Measurements from ENCODE around the gene TOM1.

TOM1 gene
- total RNA-seq = 55.5 to 106 (median 85.2) reads per million in 18 experiments

DNA sequence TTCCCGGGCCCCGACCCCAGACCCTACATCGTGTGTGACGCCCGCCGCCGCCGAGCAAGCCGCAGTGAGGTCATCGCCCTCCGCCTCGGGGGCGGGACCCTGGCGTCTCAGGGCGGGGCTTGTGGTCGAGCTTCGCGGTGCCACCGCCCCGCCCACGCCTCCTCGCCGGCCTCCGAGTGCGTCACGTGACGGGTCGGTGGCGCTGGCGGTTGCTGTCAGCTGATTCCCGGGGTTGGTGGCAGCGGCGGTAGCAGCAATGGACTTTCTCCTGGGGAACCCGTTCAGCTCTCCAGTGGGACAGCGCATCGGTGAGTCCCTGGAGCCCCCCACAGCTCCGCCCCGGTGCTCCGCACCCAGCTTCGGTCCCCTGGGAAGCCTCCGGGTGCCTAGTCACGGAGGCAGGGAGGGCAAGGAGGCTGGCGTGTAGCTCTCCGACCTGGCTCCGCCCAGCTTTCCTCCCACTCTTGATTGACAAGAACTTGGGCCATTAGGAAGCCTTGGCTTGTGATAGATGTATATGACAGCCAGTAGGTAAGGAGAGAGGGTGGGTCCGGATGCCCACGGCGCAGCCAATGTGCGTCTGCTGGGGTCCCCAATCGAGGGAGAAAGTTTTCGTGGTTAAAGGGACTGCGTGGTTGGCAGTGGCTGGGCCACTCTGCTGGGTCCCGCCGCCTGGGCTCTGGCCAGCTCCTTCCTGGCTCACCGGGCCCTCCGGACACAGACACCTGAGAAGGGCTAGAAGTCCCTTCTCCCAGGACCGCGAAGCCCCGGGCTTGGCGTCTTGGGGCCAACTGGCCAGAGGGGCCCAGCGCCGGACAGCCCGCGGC is at the start of gene TOM1:
TSS of gene TOM1 (plus strand) at position 222 of the 827 bp plus-strand sequence. CDS start at position 257, 35 bp downstream.
- peak; percentile 97 to 99 for DNase-seq

DNA sequence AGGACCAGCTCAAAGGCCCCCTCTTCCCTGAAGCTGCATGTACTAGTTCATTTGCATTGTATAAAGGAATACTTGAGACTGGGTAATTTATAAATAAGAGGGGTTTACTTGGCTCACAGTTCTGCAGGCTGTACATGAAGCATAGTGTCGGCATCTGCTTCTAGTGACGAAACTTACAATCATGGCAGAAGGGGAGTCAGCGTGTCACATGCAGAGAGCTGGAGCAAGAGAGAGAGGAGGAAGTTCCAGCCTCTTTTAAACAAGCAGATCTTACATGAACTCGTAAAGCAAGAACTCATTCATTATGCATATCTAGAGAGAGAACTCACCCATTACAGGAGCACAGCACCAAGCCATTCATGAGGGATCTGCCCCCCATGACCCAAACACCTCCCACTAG is 49.5 kb upstream of the TOM1 start:
- peak; percentile 35 to 60 for DNase-seq

DNA sequence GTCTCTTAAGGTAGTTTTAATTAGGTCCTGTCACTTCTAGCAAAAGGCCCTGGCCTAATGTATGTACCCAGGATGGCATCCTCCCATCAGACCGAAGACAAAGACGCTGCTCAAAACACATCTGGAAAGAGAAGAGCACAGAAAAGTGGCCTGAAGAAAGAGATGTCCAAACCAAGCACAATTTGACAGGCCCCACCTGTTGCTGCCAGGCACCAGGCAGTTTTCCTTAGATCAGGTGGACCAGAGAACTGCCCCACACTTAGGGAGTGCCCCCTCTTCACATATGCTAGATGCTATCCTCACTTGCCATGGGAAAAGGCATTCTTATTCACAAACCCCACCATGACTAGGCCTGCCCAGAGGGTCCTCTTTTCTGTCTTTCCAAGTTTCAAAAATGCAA is 45.7 kb upstream of the TOM1 start:
- DNase-seq = no peak

DNA sequence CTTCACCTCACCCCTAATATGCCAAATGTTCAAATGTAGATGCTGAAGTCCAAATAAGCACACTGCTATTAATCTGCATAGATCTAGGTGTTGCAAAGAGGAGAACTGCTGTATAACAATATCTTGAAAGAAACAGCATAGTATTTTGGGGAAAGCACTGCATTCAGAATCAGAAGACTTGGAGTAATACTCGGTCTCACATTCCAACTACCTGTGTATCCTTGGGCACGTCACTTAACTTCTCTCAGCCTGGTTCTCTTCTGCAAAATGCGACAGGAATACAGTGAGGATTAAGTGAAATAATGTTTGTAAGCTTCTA is 42.7 kb upstream of the TOM1 start:
- DNase-seq = no peak

DNA sequence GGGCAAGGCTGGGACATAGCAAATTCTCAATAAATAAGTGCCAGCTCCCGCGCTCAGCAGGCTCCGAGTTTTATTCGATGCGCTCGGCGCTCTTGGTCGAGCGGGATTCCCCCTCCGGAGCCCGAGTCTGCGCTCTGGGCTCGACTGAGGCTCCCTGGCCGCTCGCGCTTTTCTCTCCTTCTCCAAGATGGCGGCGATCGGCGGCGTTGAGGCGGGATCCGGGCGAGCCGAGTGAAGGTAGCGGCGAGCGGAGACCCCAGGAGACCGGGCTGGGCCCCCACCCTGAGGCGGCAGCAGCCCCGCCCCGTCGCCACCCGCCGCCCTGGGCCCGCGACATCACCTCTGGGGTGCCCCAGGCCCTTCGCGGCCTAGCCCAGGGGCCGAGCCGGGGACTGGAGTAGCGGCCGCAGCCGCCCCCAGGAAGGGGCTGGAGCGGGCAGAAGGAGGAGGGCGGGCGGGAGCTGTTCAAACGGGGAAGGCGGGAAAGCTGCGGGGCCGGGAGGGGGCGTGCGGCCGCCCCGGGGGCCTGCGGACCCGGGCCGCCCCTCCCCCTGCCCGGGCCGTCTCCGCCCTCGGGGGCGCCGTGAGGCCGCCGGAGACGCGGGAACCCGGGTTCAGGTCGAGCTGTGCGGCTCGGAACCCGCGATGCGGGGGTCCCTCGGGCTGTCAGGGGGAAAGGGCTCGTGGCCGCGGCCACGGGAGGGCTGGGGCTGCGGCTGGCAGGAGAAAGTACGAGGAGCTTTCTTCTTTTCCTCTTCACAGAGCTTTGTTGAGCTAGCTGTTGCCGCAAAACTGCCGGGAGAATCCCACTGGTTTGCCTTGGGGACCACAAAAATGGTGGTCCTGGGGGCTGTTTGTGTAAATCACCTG is 42.1 kb upstream of the TOM1 start, which contains the start of gene HMGXB4:
TSS of gene HMGXB4 (plus strand) at position 173 of the 870 bp plus-strand sequence. CDS start 4,898 bp downstream, outside the sequence.
- peak; percentile 83 to 87 for DNase-seq

DNA sequence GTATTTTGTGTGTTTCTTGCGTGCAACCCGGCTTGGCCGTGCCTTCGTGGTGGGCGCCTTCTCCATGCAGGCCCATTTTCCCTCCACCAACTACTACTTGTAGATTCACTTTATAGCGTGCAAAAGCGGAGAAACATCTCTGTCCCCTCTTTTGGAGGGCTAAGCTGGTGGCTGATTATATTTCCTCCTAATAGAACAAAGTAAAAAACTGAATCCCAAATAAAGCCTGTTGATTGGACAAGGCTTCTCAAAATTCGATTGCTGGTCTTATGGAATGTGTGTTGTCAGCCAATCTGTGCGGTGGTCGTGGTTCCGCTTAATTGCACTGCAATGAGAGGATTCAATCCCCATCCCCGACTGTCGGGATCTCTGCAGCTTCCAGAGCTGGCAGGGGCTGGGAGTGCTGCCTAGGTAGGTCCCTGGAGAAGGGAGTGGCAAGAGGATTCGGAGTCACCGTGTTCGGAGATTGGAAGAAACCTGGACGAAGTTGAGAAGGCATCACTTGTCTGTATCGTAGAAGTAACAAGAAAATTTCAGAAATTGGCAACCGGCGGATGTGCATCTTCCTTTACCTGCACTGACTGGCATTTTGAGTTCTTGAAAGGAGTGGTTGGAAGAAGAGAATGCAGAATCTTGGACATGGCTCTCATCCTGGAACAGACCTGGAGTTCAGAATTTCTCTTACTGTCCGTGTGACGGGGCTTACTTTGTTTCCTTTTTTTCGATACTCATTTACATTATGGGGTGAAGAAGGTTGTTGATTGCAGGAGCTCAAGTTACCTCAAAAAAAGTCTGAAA is 41.3 kb upstream of the TOM1 start:
- DNase-seq = no peak

DNA sequence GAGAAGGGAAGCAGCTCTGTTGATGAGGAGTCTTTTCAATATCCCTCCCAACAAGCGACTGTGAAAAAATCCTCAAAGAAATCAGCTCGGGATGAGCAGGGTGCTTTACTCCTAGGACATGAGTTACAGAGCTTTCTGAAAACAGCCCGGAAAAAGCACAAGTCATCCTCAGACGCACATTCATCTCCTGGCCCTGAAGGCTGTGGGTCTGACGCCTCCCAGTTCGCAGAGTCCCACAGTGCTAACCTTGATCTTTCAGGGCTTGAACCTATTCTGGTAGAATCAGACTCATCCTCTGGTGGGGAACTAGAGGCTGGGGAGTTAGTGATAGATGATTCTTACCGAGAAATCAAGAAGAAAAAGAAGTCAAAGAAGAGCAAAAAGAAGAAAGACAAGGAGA is 34.7 kb upstream of the TOM1 start:
- no peak for DNase-seq

DNA sequence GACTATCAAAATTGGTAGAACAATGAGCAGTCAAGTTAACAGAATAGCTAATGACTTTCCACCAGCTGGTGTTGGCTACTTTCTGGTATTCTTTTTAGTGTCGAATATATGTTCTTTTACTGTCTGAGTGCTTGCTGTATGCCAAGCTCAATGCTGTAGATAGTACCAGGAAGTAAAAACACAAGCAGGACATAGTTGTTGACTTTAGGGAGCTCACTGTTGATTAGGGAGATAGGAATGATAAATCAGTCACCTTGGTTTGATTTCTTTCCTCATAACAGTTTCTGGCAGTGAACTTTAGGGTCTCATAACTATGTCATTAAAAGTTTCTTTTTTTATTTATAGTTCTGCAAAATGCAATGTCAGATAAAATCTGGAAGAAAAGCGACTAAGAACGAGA is 33.4 kb upstream of the TOM1 start:
- no peak for DNase-seq

DNA sequence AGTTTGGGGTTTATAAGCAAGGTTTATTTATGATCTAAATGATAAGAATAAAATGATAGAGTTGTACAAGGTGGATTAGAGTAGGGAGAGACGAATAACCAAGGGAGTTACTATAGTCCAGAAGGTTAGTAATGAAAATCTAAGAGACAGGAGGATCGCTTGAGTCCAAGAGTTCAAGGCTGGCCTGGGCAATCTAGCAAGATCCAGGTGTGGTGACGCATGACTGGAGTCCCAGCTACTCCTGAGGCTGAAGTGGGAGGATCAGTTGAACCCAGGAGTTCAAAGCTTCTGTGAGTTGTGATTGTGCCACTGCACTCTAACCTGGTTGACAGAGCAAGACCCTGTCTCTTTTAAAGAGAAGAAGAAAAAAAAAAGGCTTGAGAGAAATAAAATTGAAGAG is 30.1 kb upstream of the TOM1 start:
- no peak for DNase-seq

DNA sequence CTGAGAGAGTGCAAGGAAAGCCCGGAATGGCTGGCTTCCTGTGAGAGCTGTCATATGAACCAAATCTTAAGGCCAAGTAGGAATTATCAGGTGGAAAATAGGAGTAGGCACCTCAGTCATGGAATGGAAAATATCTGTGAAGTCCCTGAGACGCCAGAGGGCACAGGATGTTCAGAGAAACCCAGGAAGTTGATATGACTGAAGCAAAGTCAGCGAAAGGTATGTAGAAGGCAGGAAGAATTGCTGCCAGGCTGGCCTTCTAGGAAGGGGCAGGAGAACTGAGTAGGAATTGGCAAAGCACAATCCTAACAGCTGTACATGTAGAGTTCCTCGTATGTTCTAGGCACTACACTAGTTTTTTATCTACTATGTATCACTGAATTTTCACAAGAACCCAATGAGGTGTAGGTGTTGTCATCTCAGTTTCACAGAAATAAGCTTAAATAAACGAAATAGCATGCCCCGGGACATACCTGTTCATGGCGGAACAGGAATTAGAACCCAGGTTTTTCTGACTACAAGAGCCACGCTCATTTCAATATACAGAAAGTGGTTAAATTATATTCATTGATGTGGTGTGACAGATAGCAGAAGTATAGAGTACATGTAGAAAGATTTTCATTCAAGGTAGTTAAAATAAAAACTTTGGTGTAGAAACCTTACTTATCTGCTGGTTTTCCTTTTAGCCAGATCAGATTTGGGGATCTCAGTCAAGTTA is 25.4 kb upstream of the TOM1 start:
- DNase-seq = no peak

DNA sequence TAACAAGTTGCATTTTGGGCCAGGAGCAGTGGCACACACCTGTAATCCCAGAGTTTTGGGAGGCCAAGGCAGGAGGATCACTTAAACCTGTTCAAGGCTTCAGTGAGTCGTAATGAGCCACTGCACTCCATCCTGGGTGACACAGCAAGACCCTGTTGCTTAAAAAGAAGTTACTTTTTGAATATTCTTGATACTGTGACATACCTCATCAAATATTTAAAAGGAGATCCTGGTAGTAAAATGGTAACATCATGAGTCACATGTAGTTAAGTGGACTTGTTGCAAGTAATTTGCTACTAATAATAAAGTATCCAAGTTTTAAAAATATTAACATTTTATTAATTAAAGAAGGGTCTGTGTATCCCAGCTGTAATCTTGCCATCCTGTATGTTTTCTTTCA is 24.1 kb upstream of the TOM1 start:
- no peak for DNase-seq

DNA sequence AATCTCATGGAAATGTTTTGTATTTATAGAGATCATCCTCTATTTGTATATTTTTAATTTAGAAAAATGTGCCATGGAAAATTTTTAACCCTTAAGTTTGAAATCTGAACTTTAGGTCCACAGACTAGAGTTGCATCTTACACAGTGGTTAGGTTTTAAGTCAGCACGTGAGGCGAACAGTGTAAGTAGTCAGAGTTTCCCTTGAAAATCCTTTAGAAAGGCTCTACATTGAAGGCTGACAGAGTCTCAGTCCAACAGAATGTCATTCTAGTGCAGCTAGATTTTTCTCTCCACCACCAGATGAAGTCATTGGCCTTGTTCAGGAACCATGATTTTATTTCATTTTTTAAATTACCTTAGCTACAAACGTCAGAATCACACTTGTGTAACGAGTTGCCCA is 23.7 kb upstream of the TOM1 start:
- no peak for DNase-seq

DNA sequence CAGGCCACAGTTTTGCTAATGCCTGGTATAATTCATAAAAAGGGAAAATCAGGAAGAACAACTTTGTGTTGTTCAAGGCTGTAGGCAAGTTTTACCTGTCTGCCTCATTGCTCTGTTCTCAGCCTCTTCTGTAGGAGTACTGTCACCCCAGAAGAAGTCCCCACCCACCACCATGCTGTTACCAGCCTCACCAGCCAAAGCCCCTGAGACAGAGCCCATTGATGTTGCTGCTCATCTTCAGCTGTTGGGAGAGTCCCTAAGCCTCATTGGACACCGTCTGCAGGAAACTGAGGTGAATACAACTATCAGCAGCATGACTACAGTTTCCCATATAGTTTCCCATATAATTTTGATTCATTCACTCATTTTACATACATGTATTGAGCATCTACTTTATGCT is 11.6 kb upstream of the TOM1 start:
- no peak for DNase-seq

DNA sequence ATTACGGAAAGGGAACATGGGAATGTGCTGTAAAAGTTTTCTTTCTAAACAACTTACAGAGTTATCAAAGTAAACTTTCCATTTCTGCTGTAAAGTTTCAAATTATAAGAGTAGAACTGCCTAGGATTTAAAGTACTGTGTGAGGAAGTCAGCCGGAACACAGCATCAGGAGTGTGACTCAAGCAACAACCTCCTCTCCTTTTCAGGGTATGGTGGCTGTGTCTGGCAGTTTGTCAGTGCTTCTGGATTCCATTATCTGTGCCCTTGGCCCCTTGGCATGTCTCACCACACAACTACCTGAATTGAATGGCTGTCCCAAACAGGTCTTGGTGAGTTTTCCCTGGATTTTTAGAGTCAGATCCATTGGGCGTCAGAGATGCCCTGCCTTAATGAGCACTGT is 6.9 kb upstream of the TOM1 start:
- DNase-seq = no peak

DNA sequence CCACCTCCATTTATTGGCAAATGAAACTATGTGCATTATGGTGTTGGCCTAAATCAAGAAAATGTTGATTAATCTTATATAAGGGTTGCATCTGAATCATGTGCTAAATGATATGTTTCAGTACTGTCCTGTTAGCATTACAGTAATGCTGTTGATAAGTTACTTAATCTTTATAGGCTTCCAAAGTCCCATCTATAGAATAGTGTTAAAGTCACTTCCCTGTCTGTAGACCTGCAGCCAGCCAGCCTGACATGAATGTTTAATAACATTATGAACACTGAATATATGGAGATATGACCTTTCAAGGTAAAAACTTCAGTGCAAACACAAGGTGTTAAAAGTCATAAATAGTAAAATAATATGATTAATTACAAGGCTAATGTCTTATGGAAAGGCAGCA is 3.6 kb upstream of the TOM1 start:
- no peak for DNase-seq

DNA sequence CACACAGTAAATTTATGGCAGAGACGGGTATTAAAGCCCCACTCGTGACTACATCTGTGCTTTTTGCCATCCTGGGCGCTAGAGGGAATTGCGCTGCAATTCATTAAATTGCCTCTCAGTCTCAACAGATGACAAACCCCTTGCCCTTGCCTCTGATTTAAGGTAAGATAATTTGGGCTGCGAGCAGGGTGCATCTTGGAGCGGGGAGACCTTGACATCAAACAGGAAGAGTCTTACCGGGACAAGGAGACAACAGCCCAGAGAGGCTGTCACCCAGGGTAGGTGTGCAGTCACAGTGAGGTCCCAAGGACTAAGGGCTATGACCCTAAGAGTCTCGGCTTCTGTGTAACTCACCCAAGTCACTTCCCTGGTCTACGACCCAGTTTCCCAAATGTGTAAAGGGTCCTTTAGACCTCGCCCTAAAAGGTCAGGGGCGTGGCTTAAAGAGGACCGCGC is 449 bp upstream of the TOM1 start:
- DNase-seq = peak in 1 of 2 donors; percentile 27

DNA sequence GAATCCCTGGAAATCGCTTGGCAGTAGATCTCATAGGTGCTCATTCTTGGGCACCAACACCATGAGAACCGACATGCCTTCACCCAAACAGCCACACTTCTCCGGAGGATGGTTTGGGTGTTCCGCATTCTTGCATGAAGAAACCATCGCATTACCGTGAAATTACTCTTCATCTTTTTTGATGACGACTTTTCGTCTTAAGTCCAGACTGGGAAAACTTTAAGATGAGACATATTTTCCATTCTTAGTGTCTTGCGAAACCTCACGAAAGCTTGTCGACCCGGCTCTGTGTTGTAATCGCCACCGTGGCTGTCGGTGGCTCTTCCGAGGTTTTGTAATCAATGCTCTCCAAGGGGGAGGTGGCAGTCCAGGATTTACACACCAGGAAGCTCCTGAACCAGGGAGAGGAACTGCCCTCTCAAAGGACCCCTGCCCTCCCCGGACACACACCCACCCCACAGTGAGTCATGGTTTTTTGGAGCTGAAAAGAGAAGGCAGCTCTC is 1.7 kb downstream of the TOM1 start:
- DNase-seq = peak; percentile 97 to 99

DNA sequence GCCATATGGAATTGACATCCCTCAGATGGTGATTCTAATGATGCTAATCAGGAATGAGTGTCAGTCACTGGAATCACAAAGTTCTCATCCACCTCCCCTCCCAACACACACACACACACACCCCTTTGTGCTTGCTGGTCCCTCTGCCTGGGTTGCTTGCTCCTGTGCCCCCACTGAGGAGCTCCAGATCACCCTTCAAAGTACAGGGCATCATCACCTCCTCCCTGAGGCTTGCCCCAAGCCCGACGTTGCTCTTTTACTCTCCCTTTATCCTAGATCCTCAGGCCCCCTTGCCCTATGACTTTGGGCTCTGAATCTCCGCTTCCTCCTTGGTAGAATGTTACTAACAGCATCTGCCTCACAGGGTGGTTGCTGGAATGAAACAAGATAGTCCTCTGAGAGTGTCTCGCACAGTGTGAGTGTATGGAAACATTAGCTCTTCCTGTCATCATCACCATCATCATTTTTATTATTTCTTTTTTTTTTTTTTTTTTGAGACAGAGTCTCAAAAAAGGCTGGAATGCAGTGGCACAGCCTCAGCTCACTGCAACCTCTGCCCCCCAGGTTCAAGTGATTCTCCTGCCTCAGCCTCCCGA is 3.4 kb downstream of the TOM1 start:
- no peak for DNase-seq

DNA sequence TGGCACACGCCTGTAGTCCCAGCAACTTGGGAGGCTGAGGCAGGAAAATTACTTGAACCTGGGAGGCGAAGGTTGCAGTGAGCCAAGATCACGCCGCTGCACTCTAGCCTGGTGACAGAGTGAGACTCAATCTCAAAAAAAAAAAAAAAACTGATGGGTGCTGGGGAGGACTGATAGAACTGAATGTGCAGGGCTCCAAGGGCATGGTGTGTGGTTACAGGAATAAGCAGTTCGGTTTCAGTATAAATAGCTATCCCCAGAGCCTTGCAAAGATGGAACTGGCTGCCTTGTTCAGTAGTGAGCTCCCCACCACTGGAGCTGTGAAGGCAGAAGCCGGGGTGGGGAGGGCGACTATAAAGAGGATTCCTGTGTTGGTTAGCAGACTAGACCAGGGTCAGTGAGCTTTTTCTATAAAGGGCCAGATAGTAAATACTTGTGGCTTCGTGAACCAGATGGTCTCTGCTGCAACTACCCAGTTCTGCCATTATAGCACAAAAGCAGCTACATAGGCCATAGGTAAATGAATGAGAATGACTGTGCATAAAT is 5.9 kb downstream of the TOM1 start:
- no peak for DNase-seq

DNA sequence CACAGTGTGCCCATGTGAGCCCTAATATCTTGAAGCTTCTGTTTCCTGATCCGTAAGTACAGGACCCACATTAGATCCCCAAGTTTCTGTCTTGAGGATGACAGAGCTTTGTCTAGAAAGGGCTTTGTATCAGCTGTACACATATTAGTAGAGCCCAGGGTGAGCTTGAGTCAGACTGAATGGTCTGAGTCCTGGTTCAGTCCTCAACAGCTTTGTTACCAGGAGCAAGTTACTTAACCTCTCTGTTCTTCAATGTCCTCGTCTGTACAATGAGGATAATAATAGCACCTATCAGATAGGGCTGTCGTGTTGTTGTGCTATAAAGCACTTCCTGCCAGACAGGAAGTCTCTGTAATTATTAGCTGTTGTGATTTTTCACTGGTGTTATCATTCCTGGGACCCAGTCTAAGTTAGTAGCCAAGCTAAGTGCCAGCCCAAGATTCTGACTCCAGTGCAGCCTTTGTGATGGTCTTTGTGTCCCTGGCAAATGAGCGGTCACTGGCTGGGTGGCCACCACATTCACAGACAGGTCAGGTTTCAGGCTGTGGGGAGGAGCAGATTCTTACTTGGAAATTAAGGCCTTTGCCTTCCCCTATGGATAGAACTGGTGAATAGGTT is 6.8 kb downstream of the TOM1 start:
- DNase-seq = no peak

DNA sequence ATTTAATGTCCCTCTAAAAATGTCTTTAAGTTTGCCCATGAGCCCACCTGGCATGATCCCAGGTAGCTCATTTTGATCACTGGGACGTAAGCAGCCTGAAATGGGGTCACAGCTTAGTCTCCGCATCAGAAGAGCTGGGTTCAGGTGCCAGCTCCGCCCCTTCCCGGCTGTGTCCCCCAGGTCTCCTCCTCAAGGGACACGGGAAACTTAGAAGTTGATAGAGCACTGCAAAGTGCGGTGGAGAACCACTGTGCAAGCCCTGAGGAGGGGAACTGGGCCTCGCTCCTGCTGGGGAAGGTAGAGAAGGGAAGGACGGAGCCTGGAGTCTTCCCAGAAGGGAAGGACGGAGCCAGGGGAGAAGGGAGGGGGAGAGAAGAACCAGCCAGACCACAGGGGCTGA is 7.7 kb downstream of the TOM1 start:
- DNase-seq = no peak

Data from inflammatory macrophage (primary cell).